ENCODE results near the gene ADCY9.
A peak's percentile ranks its signal among the peaks of the same experiment; 100 is the strongest.

ADCY9 gene

DNA sequence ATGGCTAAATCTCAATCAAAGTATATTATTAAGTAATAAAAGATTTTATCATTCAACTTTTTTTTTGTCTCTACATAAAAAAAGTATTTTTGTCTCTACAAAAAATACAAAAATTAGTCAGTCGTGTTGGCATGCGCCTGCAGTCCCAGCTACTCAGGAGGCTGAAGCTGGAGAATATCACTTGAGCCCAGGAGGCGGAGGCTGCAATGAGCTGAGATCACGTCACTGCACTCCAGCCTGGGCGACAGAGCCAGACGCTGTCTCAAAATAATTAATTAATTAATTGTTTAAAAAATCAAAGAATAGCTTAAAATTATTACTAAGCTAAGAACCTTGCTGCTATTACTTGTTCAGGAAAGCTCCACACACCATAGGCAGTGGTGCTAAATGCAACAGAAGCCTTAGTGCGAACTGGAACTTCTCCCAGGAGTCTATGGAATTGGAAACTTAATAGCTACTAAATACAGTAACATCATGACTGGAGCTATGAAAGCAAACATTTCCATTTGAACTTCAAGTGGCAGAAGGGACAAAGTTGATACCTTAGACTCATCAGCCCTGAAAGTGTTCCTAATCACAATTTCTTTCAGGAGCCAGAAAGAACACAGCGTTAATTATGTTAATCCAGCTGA is 22.6 kb downstream of the ADCY9 start:
- no peak for DNase-seq (ENCODE audit: low read depth, low spot score)

DNA sequence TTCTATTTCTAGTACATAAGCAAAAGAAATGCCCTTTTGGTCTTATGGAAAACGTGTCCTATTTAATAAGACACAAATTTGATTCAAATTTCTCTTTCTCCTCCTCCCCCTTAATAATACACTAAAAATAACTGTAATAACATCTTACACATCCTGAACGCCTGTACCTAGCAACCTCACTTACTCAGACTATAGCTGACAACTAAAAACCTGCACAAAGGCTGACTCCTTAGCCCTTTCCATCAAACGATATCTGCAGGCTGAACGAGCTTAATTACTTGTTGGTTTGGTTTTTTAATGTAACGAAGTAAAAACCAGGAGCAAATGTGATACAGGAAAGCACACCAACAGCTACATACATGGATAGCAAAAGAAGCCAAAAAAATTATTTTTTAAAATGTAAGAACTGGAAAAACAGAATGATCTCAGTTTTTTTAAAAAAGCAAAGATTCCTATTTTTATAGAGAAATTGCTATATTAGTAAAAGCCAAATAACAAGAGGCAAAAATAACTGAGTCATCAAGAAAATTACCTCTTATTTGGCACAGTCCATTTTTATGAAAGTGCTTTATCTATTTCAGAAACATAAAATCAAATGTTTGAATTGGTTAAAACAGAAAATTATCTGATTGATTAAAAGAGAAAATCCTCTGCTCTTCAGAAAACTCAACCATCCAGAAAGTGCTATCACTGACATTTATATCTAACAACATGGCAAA is 23.5 kb downstream of the ADCY9 start:
- DNase-seq (ENCODE audit: low read depth, low spot score) = no peak

DNA sequence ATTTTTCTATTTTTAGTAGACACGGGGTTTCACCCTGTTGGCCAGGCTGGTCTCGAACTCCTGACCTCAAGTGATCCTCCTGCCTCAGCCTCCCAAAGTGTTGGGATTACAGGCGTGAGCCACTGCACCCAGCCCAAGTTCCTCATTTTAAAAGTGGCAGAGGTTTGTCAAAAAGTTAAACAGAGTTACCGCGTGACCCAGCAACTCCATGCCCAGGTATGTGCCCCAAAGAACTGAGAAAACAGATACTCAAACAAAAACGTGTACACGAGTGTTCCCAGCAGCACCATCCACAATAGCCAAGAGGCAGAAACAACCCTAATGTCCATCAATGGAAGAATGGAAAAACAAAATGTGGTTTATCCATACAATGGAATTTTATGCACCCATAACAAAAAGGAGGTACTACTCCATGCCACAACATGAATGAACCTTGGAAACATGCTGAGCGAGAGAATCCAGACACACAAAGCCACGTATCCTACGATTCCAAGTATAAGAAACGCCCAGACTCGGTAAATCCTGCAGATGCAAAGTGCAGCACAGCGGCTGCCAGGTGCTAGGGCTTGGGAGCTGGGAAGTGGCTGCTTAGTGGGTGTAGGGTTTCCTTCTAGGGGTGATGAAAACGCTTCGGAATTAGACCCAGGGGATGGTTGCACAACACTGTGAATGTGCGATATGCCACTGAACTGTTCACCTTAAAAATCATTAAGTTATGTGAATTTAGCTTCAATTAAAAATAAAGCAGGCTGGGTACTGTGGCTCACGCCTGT is 24.8 kb downstream of the ADCY9 start:
- no peak for DNase-seq (ENCODE audit: low read depth, low spot score)

DNA sequence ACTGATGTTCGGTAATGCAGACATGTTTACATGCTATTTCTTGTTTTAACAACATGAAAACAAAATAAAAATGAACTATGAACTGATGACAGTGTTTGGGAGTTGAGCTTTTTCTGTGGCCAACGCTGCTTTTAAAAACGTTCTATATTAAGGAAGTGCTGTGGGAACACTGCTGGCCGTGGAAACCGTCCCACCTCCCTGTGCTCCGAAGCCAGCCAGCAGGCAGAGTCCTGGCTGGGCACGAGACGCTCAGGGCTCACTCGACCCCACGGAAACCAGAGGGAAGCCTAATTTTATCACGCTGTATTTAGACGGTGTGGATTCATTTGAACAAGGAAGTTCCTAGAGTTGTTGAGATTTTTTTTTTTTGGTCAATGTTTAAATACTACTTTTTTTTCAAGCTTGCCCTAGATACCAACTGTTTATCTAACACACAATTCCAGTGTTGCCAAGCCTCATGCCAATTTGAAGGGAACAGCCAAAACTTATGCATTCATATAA is 25.8 kb downstream of the ADCY9 start:
- no peak for DNase-seq (ENCODE audit: low read depth, low spot score)

DNA sequence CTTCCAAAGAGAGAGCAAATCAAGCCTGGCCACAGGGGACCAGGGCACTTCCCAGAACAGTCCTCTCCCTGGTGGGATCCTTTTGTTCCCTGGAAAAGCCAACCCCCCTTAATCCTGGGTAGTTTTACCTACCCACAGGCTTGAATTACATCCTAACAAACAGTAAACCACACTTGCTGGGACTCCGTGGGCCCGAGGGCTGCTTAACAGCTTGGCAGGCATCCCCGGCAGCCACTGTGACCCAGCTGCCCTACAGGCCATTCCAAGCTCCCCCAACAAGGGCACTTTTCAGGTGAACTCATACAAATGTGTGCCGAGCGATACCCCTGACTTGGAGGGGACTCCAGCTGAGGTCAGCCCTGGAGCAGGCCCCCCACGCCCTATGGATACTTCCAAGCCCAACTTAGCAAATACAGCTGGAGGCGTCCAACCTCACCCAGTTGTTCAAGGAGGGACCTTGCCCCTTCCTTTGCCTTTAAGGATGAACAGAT is 26.4 kb downstream of the ADCY9 start:
- DNase-seq (ENCODE audit: low read depth, low spot score) = peak; percentile 13

DNA sequence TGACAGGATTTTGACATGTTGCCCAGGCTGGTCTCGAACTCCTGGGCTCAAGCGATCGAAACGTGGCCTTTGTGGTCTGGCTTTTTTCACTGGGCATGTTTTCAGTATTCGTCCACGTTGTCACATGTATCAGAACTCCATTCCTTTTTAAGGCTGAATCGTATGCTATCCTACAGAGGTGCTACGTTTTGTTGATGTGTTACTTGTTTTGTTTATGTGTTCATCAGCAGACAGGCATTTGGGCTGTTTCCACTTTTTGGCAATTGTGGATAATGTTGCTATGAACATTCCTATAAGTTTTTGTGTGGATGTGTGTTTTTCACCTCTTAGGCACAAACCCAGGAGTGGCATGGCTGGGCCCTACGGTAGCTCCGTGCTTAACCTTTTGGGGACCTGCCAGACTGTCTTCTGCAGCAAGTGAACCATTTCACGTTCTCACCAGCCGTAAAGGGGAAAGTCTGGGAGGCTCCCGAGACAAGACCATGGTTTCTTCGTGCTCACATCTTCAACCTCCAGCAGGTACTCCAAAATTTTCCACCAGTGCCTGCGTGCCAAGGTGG is 26.9 kb downstream of the ADCY9 start:
- no peak for DNase-seq (ENCODE audit: low read depth, low spot score)

DNA sequence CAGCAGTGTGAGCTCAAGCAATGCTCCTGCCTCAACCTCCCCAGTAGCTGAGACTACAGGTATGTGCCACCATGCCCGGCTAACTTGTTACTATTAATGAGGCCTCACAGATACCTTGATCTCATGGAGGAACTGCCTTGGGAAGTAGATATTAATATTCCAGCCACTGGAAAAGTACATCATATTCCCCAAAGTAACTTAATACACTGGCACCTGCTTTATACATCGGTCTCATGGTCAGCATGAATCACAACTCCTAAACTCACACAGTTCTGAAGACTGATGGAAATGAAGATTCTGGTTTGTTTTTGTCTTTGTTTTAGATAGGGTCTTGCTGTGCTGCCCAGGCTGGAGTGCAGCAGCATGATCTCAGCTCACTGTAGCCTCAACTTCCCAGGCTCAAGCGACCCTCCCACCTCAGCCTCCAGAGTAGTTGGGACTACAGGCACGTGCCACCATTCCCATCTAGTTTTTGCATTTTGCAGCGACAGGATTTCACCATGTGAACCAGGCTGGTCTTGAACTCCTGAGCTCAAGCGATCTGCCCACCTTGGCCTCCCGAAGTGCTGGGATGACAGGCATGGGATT is 28.2 kb downstream of the ADCY9 start:
- DNase-seq (ENCODE audit: low read depth, low spot score) = no peak

DNA sequence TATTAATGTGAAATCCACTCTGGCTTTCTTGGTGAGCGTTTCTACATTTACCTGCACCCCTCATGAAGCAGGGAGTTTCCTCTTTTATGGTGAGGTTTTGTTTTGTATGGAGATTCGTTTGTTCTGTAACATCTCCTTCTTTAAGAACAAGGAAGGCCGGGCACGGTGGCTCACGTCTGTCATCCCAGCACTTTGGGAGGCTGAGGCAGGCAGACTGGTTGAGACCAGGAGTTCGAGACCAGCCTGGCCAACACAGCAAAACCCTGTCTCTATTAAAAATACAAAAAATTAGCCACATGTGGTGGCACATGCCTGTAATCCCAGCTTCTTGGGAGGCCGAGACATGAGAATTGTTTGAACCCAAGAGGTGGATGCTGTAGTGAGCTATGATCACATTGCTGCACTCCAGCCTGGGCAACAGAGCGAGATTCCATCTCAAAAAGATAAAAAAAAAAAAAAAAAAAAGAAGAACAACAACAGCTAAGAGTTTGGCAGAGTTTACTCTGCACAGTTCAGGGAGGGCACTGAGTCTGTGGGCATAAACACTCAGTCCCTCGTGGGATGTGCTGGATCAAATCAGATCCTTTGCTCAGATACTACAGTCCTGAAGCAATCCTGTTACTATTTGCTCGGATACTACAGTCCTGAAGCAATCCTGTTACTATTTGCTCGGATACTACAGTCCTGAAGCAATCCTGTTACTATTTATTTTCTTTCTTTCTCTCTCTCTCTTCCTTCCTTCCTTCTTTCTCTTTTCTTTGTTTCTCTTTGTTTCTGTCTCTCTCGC is 28.9 kb downstream of the ADCY9 start:
- no peak for DNase-seq (ENCODE audit: low read depth, low spot score)

DNA sequence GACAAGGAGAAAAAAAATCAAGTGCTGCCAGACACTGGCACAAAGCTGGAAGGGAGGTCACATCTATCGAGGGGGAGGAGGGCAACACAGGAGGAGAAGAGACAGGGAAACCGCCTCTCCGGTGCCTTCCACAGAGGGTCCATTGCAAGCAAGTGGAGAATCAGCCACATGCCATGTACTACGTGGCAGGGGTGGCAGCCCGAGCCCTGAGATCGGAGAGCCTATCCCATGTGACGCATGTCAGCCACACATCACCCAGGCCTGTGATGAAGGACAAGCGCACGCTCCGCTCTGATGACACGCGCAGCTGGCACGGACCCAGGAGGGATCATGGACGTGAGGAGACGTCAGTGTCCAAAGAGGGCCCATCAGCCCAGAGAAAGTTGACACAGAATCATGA is 30.1 kb downstream of the ADCY9 start:
- no peak for DNase-seq (ENCODE audit: low read depth, low spot score)

DNA sequence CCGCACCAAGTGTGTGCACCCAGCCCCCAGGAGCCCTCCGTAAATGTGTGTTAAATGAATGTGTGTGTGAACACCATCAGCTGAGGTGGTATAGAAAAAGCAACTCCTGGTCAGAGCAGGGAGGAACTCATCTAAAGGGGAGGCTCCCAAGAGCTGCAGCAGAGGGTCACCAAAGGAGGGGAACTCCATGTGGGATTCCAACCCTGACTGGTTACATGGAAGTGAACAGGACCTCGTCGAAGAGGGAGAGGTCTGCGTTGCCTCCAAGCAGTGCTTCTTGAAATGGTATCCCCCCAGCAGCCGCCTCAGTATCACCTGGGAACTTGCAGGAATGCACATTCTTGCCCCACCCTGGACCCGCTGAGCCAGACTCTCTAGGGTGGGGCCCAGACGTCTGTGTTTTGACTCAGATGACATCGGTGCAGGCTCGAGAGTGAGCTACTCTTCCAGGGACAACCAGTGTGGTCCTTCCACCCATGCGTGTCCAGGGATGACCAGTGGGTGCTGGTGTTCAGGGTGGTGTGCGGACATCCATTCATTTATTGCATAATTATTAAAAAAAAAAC is 30.8 kb downstream of the ADCY9 start:
- peak; percentile 52 for DNase-seq (ENCODE audit: low read depth, low spot score)

DNA sequence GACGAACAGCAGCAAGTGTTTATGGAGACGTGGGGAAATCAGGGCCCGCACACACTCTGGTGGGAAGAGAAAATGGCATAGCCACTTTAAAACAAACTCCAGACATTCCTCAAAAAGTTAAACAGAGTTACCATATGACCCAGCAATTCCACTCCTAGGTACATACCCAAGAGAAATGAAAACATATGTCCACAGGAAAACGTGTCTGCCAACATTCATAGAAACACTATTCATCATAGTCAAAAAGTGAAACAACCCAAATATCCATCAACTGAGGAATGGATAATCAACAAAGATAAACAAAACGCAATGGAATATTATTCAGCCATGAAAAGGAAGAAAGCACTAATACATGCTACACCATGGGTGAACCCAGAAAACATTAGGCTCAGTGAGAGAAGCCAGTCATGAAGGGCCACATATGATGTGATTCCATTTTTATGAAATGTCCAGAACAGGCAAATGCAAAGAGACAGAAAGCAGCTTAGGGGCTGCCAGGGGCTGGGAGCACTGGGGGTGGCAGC is 32.8 kb downstream of the ADCY9 start:
- no peak for DNase-seq (ENCODE audit: low read depth, low spot score)

DNA sequence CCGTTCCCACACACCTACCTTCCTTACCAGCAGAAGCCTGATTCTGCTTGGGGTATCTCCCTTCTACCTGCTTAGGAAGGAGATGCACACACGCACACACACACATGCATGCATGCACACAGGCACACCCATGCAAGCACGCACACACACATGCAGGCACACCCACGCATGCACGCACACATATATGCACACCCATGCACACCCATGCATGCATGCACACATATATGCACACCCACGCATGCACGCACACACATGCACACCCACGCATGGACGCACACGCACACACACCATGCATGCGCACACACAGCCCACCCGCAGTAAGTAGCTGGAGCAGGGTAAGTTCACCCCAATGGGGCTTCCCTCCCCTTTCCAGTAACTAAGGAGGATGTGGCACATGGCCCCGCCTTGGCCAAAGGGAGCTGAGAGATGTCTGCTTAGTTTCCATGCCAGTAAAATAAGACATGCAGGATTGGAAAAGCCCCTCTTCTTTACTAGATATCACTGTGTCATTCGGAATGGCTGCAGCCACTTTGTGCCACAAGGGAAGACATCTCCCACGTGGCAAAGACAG is 33.7 kb downstream of the ADCY9 start:
- DNase-seq (ENCODE audit: low read depth, low spot score) = no peak

DNA sequence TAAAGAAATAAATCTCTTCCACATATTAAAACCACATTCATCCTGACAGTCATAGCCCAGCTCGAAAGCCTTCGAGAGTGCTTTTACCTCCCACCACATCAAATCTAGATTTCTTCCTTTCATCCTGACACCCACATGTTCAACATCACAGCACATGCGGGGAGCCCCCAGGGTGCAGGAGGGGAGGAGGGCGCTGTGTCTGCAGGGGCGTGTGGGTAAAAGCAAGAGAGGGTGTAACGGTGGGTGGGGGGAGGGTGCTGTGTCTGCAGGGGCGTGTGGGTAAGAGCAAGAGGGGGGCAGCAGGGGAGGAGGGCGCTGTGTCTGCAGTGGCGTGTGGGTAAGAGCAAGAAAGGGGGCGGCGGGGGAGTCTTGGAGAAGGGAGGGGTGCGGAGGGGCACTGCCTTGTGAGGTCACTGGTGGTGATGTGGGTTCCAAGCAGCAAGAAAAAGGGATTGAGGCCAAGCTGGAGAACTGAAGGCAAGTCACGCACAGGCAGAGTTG is 34.7 kb downstream of the ADCY9 start:
- DNase-seq (ENCODE audit: low read depth, low spot score) = no peak

DNA sequence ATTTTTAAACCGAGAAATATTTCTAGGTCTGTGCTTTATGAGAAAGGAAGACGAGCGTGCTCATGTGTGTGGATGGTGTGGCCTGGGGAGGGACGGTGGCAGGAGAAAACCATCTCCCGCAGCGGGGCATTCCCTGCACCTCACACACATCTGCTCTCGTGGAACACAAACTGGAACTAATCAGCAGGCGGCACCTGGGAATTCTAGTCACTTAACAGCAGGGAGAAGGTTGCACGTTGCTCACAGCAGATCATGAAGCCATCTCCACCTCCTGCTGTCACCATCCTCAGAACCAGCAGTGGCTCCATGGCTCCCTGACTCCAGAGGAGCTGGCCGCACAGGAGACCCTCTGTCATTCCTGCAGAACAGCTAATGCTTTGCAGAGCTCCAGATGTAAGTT is 35.2 kb downstream of the ADCY9 start:
- DNase-seq (ENCODE audit: low read depth, low spot score) = no peak

DNA sequence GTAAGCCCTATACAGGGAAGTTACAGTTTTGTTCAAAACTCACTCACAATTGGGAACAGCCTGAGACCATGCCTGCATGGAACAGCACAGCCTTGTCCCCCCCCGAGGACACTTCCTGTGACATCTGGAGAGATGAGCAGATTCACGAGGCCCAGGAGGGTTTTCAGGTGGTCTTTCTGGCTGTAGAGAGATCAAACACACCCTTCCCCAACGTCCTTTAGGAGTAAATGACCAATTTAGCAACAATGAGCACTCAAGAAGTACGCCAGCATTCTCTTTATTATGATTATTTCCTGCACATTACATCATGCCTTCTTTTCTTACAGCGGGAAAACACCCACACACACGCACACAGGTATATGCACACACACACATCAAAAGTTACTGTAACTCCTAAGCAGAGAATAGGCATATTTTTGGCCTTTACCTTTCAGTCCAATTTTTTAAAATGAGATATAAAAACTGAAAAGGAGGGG is 39.0 kb downstream of the ADCY9 start:
- DNase-seq (ENCODE audit: low read depth, low spot score) = no peak

DNA sequence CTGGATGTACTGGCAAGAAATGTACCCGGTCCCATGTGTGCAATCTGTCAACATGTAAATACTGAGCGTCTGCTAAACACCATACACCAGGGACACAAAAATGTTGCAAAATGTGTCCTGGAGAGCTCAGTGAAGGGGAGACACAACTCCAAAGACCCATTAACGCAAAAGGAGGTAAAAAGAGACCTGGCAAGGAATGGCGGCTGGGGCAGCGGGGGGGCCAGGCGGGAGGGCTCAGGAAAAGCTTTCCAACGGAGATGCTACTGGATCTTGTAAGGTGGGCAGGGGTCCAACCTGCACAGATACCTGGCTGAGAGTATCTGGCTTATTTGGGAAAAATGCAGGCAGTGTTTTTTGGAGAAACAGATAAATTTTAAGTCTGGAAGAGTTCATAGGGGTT is 40.7 kb downstream of the ADCY9 start:
- no peak for DNase-seq (ENCODE audit: low read depth, low spot score)

DNA sequence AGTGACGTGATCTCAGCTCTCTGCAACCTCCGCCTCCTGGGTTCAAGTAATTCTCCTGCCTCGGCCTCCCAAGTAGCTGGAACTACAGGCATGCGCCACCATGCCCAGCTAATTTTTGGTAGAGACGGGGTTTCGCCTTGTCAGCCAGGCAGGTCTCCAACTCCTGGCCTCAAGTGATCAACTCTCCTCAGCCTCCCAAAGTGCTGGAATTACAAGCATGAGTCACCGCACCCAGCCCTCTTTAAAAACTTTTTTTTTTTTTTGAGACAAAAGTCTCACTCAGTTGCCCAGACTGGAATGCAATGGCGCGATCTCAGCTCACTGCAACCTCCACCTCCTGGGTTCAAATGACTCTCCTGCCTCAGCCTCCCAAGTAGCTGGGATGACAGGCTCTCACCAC is 43.1 kb downstream of the ADCY9 start:
- peak; percentile 40 for DNase-seq (ENCODE audit: low read depth, low spot score)

DNA sequence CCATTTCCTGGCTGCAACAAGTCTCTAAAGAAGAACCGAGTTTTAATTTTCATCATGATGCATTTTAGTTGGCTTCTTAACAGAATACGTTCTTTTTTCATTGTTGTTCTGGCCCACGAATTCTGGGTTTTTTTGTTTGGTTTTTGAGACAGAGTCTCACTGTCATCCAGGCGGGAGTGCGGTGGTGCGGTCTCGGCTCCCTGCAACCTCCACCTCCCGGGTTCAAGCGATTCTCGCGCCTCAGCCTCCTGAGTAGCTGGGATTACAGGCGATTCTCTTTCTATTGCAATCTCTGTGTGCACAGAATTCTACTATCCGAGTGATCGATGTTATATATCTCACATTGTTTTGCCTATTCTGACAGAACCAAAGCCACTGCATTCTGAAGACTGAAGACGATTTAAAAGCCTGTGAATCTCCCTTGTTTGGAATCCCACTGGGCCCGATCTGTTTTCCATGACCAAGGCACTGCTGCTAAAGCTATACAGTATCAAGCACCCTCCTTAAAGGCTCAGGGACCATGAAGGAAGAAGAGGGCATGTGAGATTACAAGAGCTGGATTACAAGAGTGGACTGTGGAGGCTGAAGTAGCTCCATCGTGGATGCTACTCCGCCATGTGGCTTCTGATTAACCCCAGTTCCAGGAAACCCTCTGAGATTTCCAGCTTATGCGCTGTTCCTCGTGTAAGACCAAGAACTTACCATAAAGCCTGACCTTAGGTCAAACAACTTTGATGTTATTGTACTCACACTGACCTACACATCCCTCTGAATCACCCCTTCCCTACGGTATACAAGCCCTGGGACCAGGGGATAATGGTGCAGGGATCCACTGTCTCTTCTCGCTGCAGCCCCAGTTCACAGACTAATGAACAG is 44.3 kb downstream of the ADCY9 start:
- DNase-seq (ENCODE audit: low read depth, low spot score) = peak; percentile 23

DNA sequence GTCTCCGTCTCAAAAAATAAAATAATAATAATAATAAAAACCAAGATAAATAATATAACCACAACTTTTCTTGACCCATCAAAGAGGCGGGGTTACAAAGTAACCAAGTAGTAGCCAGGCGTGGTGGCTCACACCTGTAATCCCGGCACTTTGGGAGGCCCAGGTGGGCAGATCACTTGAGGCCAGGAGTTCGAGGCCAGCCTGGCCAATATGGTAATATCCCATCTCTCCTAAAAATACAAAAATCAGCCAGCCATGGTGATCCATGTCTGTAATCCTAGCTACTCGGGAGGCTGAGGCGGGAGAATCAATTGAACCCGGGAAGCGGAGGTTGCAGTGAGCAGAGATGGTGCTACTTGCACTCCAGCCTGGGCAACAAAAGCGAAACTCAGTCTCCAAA is 45.3 kb downstream of the ADCY9 start:
- no peak for DNase-seq (ENCODE audit: low read depth, low spot score)

Measured in ELF-1 (cell line).